ENCODE results near the gene CALM3. TPM values are rescaled to one million over a fixed set of nuclear protein-coding genes. Genes with fewer than 3 reads are reported as not detected.
A peak's percentile ranks its signal among the peaks of the same experiment; 100 is the strongest.

CALM3 gene
- polyA plus RNA-seq, 6 donors from 2014 or later: 106 to 118 (median 112) TPM

DNA sequence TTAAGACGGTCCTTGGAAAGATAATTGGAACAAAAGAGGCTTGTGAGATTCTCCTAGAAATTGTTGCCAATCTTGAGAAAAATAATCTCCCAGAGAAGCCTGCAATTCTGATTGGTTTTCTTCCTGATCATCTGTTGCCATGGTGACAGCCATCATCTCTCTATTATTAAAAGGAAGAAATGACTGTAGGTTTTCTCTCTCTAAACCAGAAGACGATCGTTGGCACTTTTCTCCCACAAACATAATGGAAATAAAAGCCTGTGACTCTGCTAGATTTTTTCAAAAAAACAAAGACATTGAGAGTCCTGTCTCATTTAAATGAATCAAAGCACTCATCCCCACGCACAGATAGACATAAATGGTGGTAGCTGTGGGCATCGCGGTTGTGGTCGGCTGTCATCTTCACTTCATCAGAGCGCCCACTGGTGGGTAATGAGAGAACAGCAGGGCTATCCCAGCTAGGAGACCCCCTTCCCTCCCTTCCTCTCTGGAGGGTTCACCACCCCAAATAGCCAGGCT lies 21.7 kb upstream of the CALM3 start:
- H3K9me3 Mint-ChIP-seq: peaks cover 4 to 18% (median 12%) of the 10 kb centered on the region in 7 donors
- H3K4me1 Mint-ChIP-seq: peaks cover 12 to 19% (median 16%) of the 10 kb centered on the region in 3 donors
- H3K36me3 Mint-ChIP-seq: peaks cover 4 to 19% of the 10 kb centered on the region in 2 donors
- DNase-seq (no peak), ATAC-seq (ENCODE audit: low read depth in 2 of 2) (peak; percentile 39 to 49)
- no peaks in the 10 kb centered on the region for H3K27me3 Mint-ChIP-seq
- no peak overlapping the region for H3K4me3 Mint-ChIP-seq
- peak overlapping the region in 2 of 6 donors; percentile 72 to 75 for H3K27ac Mint-ChIP-seq

DNA sequence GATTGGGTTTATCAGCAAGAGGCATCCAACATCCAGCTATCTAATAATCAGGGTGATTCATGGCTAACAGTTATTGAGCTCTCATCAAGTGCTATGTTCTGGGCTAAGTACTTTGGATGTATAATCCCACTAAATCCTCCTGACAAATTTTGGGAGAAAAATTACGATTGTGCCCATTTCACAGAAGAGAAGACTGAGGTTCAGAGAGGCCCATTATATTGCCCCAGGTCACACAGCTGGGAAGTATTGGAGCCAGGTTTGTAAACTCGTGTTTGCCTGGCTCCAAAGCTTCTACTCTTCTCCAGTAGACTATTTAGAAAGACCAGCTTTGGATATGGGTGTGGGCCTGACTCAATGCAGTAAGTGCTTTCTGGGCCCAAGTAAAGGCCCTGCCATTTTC lies 20.9 kb upstream of the CALM3 start:
- ATAC-seq (ENCODE audit: low read depth in 2 of 2): no peak
- Mint-ChIP-seq H3K27me3 (no peaks in the 10 kb centered on the region), H3K27ac (no peak overlapping the region), H3K4me3 (no peak overlapping the region), H3K36me3 (peaks cover 4 to 19% of the 10 kb centered on the region in 2 donors), H3K9me3 (peaks cover 4 to 18% (median 12%) of the 10 kb centered on the region in 7 donors), H3K4me1 (peaks cover 12 to 19% (median 16%) of the 10 kb centered on the region in 3 donors)
- DNase-seq: no peak

DNA sequence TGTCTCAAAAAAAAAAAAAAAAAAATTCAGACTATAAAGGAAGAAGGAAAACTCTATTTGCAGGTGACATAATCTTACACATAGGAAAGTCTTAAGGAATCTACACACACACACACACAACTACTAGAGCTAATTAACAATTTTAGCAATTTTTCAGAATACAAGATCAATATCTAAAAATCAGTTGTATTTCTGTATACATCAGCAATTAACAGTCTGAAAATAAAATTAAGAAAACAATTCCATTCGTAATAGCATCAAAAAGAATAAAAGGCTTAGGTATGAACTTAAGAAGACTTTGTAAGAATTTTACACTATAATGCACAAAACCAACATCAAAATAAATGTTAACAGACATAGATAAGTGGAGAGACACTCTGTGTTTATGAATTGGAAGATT lies 15.6 kb upstream of the CALM3 start:
- Mint-ChIP-seq H3K27ac (peak overlapping the region in 1 of 6 donors; percentile 21), H3K4me3 (no peak overlapping the region), H3K9me3 (peaks cover 0 to 1% (median 0%) of the 10 kb centered on the region in 7 donors), H3K36me3 (peaks cover 0 to 5% of the 10 kb centered on the region in 2 donors), H3K4me1 (peaks cover 0 to 2% (median 0%) of the 10 kb centered on the region in 3 donors), H3K27me3 (no peaks in the 10 kb centered on the region)
- ATAC-seq (ENCODE audit: low read depth in 2 of 2): no peak
- DNase-seq: no peak

DNA sequence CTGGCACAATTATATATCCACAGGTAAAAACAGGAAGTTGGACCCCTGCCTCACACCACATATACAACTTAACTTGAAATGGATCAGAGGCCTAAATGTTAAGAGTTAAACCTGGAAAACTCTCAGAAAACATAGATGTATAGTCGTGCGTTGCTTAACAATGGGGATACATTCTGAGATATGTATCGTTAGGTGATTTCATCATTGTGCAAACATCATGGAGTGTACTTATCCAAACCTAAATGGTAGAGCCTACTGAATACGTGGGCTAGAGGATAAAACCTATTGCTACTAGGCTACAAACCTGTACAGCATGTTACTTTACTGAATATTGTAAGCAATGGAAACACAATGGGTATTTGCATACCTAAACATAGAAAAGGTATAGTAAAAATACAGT lies 14.8 kb upstream of the CALM3 start:
- DNase-seq: no peak
- Mint-ChIP-seq H3K9me3 (peaks cover 0 to 3% (median 0%) of the 10 kb centered on the region in 7 donors), H3K36me3 (peaks cover 0 to 8% of the 10 kb centered on the region in 2 donors), H3K27me3 (no peaks in the 10 kb centered on the region), H3K4me1 (peaks cover 0 to 2% (median 0%) of the 10 kb centered on the region in 3 donors), H3K4me3 (no peak overlapping the region), H3K27ac (no peak overlapping the region)
- no peak for ATAC-seq (ENCODE audit: low read depth in 2 of 2)

DNA sequence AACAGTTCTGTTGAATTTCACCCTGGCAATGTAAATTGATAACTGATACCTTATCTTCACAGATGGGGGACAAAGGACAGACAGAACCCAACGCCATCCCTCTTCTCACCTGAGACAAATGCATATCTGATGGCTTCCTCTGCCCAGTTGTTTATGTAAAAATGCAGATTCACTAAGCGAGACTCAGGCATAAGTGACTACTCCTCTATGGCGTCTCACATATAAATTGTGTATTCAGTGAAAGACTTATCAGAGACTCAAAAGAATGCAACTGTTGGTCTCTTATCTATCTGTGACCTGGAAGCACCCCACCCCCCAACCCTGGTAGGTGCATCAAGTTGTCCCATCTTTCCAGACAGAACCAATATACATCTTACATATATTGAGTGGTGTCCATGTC lies 13.3 kb upstream of the CALM3 start:
- peaks cover 0 to 2% (median 0%) of the 10 kb centered on the region in 3 donors for H3K4me1 Mint-ChIP-seq
- no peak overlapping the region for H3K4me3 Mint-ChIP-seq
- no peak for DNase-seq
- H3K36me3 Mint-ChIP-seq: peaks cover 0 to 8% of the 10 kb centered on the region in 2 donors
- no peaks in the 10 kb centered on the region for H3K27me3 Mint-ChIP-seq
- peaks cover 0 to 3% (median 0%) of the 10 kb centered on the region in 7 donors for H3K9me3 Mint-ChIP-seq
- no peak overlapping the region for H3K27ac Mint-ChIP-seq
- no peak for ATAC-seq (ENCODE audit: low read depth in 2 of 2)

DNA sequence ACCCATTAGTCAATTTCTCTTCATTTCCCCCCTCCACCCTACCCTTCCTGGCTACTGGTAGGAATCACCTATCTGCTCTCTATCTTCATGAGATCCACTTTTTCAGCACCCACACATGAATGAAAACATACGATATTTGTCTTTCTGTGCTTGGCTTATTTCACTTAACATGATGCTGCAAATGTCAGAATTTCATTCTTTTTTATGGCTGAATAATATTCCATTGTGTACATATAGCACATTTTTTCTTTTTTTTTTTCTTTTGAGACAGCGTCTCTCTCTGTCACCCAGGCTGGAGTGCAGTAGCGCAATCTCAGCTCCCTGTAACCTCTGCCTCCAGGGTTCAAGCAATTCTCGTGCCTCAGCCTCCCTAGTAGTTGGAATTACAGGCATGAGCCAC lies 9.9 kb upstream of the CALM3 start:
- Mint-ChIP-seq H3K36me3 (peaks cover 0 to 8% of the 10 kb centered on the region in 2 donors), H3K4me3 (no peak overlapping the region), H3K9me3 (peaks cover 0 to 3% (median 0%) of the 10 kb centered on the region in 7 donors), H3K4me1 (peaks cover 0 to 6% (median 0%) of the 10 kb centered on the region in 3 donors), H3K27me3 (no peaks in the 10 kb centered on the region), H3K27ac (no peak overlapping the region)
- DNase-seq (no peak), ATAC-seq (ENCODE audit: low read depth in 2 of 2) (no peak)

DNA sequence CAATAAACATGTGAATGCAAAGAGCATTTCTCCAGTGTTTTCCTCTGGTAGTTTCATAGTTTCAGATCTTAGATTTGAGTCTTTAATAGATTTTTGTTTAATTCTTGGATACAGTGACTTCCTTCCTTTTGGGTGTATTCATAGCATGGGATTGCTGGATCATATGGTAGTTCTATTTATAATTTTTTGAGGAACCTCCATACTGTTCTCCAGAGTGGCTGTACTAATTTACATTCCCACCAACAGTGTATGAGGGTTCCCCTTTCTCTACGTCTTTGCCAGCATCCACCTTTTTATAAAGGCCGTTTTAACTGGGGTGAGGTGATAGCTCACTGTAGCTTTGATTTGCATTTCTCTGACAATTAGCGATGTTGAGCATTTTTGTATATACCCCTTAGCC lies 9.3 kb upstream of the CALM3 start:
- H3K36me3 Mint-ChIP-seq: peaks cover 0 to 5% of the 10 kb centered on the region in 2 donors
- H3K4me1 Mint-ChIP-seq: peaks cover 0 to 6% (median 0%) of the 10 kb centered on the region in 3 donors
- H3K27me3 Mint-ChIP-seq: no peaks in the 10 kb centered on the region
- DNase-seq: no peak
- peaks cover 0 to 3% (median 0%) of the 10 kb centered on the region in 7 donors for H3K9me3 Mint-ChIP-seq
- peak overlapping the region in 2 of 6 donors; percentile 12 to 60 for H3K27ac Mint-ChIP-seq
- ATAC-seq (ENCODE audit: low read depth in 2 of 2): no peak
- no peak overlapping the region for H3K4me3 Mint-ChIP-seq

DNA sequence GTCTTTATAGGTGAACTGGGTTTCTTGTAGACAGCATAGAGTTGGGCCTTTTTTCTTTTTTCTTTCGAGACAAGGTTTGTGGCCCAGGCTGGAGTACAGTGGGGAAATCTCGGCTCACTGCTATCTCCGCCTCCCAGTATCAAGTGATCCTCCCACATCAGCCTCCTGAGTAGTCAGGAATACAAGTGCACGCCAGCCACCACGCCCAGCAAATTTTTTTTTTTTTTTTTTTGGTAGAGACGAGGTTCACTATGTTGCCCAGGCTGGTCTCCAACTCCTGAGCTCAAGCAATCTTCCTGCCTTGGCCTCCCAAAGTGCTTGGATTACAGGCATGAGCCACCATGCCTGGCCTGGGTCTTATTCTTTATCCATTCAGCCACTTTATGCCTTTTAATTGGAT lies 5.1 kb upstream of the CALM3 start:
- no peak overlapping the region for H3K27ac Mint-ChIP-seq
- H3K4me1 Mint-ChIP-seq: peaks cover 4 to 19% (median 8%) of the 10 kb centered on the region in 3 donors
- no peaks in the 10 kb centered on the region for H3K27me3 Mint-ChIP-seq
- peaks cover 3 to 10% of the 10 kb centered on the region in 2 donors for H3K36me3 Mint-ChIP-seq
- H3K9me3 Mint-ChIP-seq: peaks cover 6 to 20% (median 15%) of the 10 kb centered on the region in 7 donors
- H3K4me3 Mint-ChIP-seq: no peak overlapping the region
- DNase-seq (no peak), ATAC-seq (ENCODE audit: low read depth in 2 of 2) (no peak)

DNA sequence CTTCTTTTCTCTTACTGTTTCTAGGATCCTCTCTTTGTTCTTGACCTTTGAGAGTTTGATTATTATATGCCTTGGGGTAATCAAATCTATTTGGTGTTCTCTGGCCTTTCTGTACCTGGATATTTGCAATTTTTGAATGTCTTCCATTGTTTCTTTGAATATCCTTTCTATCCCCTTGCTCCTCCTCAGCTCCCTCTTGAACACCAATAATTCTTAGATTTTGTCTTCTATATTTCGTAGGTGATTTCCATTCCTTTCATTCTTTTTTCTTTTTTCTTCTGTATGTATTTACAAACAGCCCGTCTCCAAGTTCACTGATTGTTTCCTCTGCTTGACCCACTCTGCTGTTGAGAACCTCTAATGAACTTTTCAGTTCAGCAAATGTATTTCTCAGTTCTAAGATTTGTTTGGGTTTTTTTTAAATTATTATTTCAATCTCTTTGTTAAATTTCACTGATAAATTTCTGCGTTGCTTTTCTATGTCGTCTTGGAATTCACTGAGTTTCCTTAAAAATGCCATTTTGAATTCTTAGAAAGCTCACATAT lies 2.7 kb upstream of the CALM3 start:
- ATAC-seq (ENCODE audit: low read depth in 2 of 2) (no peak), DNase-seq (no peak)
- Mint-ChIP-seq H3K36me3 (peaks cover 0 to 10% of the 10 kb centered on the region in 2 donors), H3K4me3 (no peak overlapping the region), H3K4me1 (peaks cover 21 to 40% (median 28%) of the 10 kb centered on the region in 3 donors), H3K27me3 (no peaks in the 10 kb centered on the region), H3K27ac (peak overlapping the region in 2 of 6 donors; percentile 38 to 59), H3K9me3 (peaks cover 6 to 18% (median 15%) of the 10 kb centered on the region in 7 donors)

DNA sequence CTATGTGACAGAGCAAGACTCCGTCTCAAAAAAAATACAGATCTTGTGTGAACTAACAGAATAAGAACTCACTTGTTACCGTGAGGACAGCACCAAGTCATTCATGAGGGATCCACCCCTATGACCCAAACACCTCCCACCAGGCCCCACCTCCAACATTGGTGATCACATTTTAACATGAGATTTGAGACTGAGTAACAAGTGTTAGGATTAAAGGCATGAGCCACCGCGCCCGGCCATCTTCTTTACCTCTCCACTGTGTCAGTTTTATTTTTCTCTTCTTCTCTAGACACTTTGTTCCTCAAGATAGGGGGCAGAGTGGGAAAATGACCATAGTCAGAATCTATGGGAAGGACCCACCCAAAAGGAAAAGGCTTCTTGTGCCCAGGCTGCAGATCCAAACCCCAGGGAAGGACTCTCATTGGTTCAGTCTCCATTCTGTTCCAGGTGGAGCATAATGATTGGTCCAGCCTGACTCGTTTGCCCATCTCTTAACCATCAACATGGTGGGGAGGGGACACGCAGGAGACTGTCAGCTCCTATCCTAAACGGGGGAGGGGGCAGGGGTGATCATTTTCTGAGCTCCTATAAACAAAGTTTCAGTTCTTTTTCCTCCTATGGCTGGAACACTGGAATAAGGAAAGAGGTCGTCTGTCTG lies 1.3 kb upstream of the CALM3 start:
- Mint-ChIP-seq H3K9me3 (peaks cover 6 to 18% (median 15%) of the 10 kb centered on the region in 7 donors), H3K4me1 (peaks cover 23 to 39% (median 31%) of the 10 kb centered on the region in 3 donors), H3K4me3 (peak overlapping the region; percentile 95 to 100 (median 100)), H3K27me3 (no peaks in the 10 kb centered on the region), H3K27ac (peak overlapping the region; percentile 100), H3K36me3 (peaks cover 0 to 10% of the 10 kb centered on the region in 2 donors)
- DNase-seq (no peak), ATAC-seq (ENCODE audit: low read depth in 2 of 2) (no peak)

DNA sequence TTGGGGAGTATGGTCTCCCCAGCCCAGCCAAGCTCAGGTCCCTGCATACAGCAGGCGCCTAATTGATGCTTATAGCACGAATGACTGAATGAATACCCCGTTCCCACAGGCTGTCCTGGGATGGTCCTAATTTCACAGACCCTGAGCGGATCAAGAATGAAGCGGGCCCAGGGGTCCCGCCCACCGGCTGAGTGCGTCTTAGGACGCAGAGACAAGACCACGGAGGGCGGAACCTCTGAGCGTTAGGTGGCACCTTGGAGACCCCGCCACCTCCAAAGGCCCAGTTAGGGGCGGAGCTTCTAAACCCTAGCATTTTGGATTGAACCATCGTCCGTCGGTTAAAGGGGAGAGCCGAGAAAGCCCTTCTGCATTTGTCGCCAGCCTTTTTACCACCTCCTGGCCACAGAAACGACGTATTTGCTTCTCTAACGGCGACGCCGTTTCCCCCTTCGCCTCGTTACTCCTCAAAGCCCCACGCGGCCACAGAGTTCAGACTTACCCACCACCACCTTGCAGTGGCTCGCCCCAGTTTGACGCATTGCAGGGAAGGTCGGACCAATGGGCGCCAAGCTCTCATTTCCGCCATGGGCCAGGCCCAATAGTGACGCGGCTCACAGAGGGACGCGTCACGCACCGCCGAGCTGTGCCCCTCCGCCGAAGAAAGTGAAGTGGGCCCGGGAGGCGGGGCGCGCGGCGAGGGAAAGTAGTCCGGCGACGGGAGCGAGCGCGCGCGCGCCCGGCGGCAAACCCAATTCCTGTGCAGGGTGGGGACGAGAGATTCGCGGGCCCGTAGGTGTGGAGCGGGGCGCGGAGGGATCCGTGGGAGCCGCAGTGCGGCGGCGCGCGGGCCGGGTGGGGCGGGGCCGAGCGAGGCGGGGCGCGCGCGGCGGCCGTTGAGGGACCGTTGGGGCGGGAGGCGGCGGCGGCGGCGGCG lies 479 bp upstream of the CALM3 start:
- peaks cover 23 to 37% (median 31%) of the 10 kb centered on the region in 3 donors for H3K4me1 Mint-ChIP-seq
- peak overlapping the region; percentile 100 for H3K27ac Mint-ChIP-seq
- H3K36me3 Mint-ChIP-seq: peaks cover 0 to 10% of the 10 kb centered on the region in 2 donors
- peaks cover 6 to 18% (median 15%) of the 10 kb centered on the region in 7 donors for H3K9me3 Mint-ChIP-seq
- ATAC-seq (ENCODE audit: low read depth in 2 of 2) (peak; percentile 84), DNase-seq (peak; percentile 97)
- peak overlapping the region; percentile 95 to 100 (median 100) for H3K4me3 Mint-ChIP-seq
- H3K27me3 Mint-ChIP-seq: no peaks in the 10 kb centered on the region

DNA sequence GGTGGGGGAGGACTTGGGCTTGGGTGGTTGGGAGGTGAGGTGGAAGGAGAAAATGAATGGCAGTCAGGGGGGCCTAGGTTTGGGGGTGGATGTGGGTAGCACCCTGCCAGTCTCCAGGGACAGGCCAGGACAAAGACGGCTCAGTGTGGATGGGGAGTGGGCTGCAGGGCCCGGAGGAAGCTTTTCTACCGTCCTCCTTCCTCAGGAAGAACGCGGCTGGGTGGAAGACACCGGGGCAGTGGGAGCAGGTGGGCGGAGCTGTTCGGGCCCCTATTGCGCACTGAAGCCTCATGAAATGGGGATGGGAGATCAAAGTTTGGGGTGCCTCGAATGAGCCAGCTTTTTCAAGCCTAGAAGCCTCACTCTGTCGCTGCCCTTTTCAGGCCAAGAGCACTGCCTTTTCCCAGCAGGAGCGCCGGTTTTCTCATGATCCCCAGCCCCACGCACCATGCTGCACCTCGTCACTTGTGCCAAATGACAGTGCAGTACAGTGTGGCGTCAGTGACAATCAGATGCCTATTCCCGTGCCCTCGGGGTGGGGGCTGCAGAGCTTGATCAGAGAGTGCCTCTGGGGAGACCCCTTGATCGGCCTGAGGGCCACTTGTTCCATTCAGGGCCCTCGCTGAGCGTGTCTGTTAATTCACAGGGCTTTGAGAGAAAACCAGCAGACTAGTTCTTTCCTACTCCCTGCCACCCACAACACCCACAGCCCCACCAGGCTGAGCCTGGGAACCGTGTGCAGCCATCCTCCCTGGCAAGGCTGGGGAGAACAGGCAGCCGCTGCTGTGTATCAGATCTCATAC lies 1.5 kb downstream of the CALM3 start:
- H3K27me3 Mint-ChIP-seq: no peaks in the 10 kb centered on the region
- peak overlapping the region; percentile 58 to 100 (median 86) for H3K27ac Mint-ChIP-seq
- peaks cover 6 to 25% of the 10 kb centered on the region in 2 donors for H3K36me3 Mint-ChIP-seq
- no peak for DNase-seq
- no peak for ATAC-seq (ENCODE audit: low read depth in 2 of 2)
- H3K9me3 Mint-ChIP-seq: peaks cover 6 to 16% (median 15%) of the 10 kb centered on the region in 7 donors
- peak overlapping the region; percentile 95 to 100 (median 100) for H3K4me3 Mint-ChIP-seq
- peaks cover 27 to 37% (median 35%) of the 10 kb centered on the region in 3 donors for H3K4me1 Mint-ChIP-seq

All from naive B cell (primary cell).